HEK293 (cell line): ENCODE results near the gene GGNBP2.

Experiments used
- CTCF ChIA-PET: fragments of 350-600 bp; formaldehyde crosslinking; extraction: SDS; loops from one replicate; lab custom pipeline; 2021; ENCODE audit warnings: antibody characterized with exemption; lab: Yijun Ruan, JAX
- POLR2A ChIA-PET: fragments of 300-600 bp; formaldehyde crosslinking; extraction: SDS; loops from one replicate; lab custom pipeline; 2020; ENCODE audit warnings: antibody characterized with exemption, inconsistent platforms; lab: Yijun Ruan, JAX
- H3K27ac ChIP-seq: fragments of 200-500 bp; sonication (Bioruptor generic); 2 replicates; pipeline ENCODE4 v1.5.1; 2014; ENCODE audit warnings: low read depth, low read length, control low read depth, inconsistent platforms; ENCODE audit errors: extremely low read depth
- H3K36me3 ChIP-seq, 2 experiments: fragments of 200-500 bp in 1 of 2; sonication (Bioruptor generic) in 1 of 2; 1 replicate in 1 of 2; 2 replicates in 1 of 2; pipeline ENCODE4 v1.5.1; 2014 to 2017; ENCODE audit warnings: inconsistent platforms in 2 of 2, low read length in 2 of 2; ENCODE audit not compliant: control insufficient read depth in 2 of 2, insufficient read depth in 1 of 2
- H3K4me1 ChIP-seq: fragments of 200-500 bp; sonication (Bioruptor generic); 2 replicates; pipeline ENCODE4 v1.5.1; 2014; ENCODE audit warnings: mild to moderate bottlenecking, low read length, inconsistent platforms; ENCODE audit not compliant: control insufficient read depth, insufficient read depth
- H3K4me3 ChIP-seq: 2 replicates; pipeline ENCODE4 v1.5.1; 2011; ENCODE audit warnings: low read depth, mild to moderate bottlenecking, control low read depth, low read length, moderate library complexity
- H3K9me3 ChIP-seq: fragments of 200-500 bp; sonication (Bioruptor generic); 2 replicates; pipeline ENCODE4 v1.5.1; 2014; ENCODE audit warnings: low read depth, low read length, inconsistent platforms; ENCODE audit not compliant: control insufficient read depth, insufficient read depth
- GFI1B ChIP-seq: fragments of 450-650 bp; formaldehyde crosslinking; IDR thresholded peaks from 2 replicates; pipeline ENCODE4 v1.5.1; 2016; ENCODE audit warnings: missing biosample characterization, missing genetic modification characterization
- ZBTB17 ChIP-seq: fragments of 450-650 bp; formaldehyde crosslinking; IDR thresholded peaks from 2 replicates; pipeline ENCODE4 v1.5.1; 2016; ENCODE audit warnings: missing biosample characterization, missing genetic modification characterization
- ZNF121 ChIP-seq: fragments of 450-650 bp; formaldehyde crosslinking; IDR thresholded peaks from 2 replicates; pipeline ENCODE4 v1.5.1; 2016; ENCODE audit warnings: missing biosample characterization, missing genetic modification characterization
- ZNF133 ChIP-seq: fragments of 450-650 bp; formaldehyde crosslinking; IDR thresholded peaks from 2 replicates; pipeline ENCODE4 v1.5.1; 2016; ENCODE audit warnings: missing biosample characterization, missing genetic modification characterization
- ZNF16 ChIP-seq: fragments of 450-650 bp; formaldehyde crosslinking; IDR thresholded peaks from 2 replicates; pipeline ENCODE4 v1.5.1; 2016; ENCODE audit warnings: low read depth, missing biosample characterization, missing genetic modification characterization
- ZNF366 ChIP-seq: fragments of 450-650 bp; formaldehyde crosslinking; conservative IDR thresholded peaks from 2 replicates; pipeline ENCODE4 v1.5.1; 2016; ENCODE audit warnings: missing biosample characterization, missing genetic modification characterization
- ZNF510 ChIP-seq: fragments of 450-650 bp; formaldehyde crosslinking; IDR thresholded peaks from 2 replicates; pipeline ENCODE4 v1.5.1; 2018; ENCODE audit warnings: mild to moderate bottlenecking, missing genetic modification characterization, missing biosample characterization; ENCODE audit not compliant: insufficient replicate concordance
- ZNF558 ChIP-seq: fragments of 450-650 bp; formaldehyde crosslinking; IDR thresholded peaks from 2 replicates; pipeline ENCODE4 v1.5.1; 2016; ENCODE audit warnings: missing biosample characterization, missing genetic modification characterization
- ZNF623 ChIP-seq: fragments of 450-650 bp; formaldehyde crosslinking; IDR thresholded peaks from 2 replicates; pipeline ENCODE4 v1.5.1; 2016; ENCODE audit warnings: missing biosample characterization, missing genetic modification characterization
- ZNF776 ChIP-seq: fragments of 450-650 bp; formaldehyde crosslinking; IDR thresholded peaks from 2 replicates; pipeline ENCODE4 v1.5.0; 2017; ENCODE audit warnings: missing biosample characterization, missing genetic modification characterization, borderline replicate concordance
- TF ChIP-seq, protein P1 (sequence below): fragments of 450-650 bp; formaldehyde crosslinking; IDR thresholded peaks from 2 replicates; pipeline ENCODE4 v1.5.1; 2016; ENCODE audit warnings: missing biosample characterization, missing genetic modification characterization
- TF ChIP-seq, protein P2 (sequence below): fragments of 450-650 bp; IDR thresholded peaks from 2 replicates; pipeline ENCODE4 v1.5.1; 2018; ENCODE audit warnings: missing biosample characterization, missing genetic modification characterization

Gene GGNBP2

DNA sequence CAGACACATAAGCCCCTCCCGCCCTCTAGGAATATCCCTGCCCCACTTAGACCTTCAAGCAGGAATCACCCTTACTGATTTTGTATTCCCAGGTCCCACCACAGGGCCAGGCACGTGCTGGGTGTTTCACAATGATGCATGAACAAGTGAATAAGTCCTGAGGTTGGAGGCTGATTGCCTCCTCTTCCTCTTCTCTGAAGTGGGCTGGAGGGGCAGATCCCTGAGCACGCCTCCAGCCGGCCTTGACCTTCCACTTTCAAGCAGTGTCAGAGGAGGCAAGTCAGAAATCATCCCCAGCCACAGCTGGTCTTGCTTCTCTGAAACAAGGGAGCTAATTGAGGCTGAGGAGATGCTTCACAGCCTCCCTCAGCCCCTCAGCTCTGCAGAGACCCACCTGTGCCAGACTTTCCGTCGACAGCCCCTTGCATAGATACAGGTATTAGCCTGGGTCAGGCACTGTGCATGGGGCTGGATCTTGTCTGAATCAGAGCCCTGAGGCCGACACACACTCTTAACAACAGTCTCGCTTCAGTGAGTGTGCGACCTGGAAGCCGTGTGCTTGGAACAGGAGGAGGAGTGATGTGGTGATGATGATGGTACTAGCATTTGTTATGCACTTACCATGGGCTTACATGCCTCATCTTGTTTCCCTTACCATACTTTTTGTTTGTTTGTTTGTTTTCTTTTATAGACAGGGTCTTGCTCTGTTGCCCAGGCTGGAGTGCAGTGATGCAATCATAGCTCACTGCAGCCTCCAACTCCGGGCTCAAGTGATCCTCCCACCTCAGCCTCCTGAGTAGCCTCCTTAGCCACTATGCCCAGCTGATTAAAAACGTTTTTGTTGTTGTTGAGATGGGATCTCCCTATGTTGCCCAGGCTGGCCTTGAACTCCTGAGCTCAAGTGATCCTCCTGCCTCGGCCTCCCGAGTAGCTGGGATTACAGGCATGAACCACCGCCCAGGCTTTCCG lies 71.6 kb downstream of the GGNBP2 start:
- Histone ChIP-seq H3K4me1 (no peaks in the 10 kb centered on the region; the same call in 1 of the 2 replicates), H3K27ac (no peak overlapping the region), H3K4me3 (no peak overlapping the region), H3K9me3 (no peaks in the 10 kb centered on the region), H3K36me3 (no peaks in the 10 kb centered on the region)
- TF ChIP-seq ZNF510 (tag by site-specific recombination) = no peak
- no peak for TF ChIP-seq ZNF558
- no peak for TF ChIP-seq ZNF133 (tag by site-specific recombination)
- TF ChIP-seq ZNF121 (tag by site-specific recombination) = peak; percentile 90
- 0 out of 2 replicates have a peak, but pooled peaks have one; percentile 13 for TF ChIP-seq ZNF623 (tag by site-specific recombination)
- POLR2A ChIA-PET = interaction anchor here (0.7 to 1.3 kb wide), 3 partner anchors 16 to 612 kb away, joined by 3 read pairs; no protein-coding TSS in a partner anchor
- CTCF ChIA-PET = interaction anchor here (0.6 to 3.0 kb wide), 4 partner anchors 10 to 624 kb away, joined by 3 to 14 read pairs (median 4); no protein-coding TSS in a partner anchor

DNA sequence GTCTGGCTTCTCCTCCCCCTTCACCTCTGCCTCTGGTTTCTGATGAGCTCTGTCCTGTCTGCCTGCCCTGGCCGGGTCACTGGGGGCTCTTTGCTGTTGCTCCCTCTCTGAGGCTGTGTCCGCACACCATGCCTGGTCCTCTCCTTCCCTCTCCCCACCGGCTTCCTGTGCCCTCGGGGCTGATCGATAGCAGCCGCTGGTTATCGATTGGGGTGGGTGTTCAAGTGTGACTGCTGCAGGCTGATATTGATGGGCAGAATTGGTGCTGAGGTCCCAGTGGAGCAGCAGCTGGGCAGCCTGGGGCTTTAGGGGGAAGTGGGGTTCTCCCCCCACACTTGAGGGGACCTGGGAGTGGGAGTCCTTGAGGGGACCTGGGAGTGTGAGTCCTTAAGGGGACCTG lies 73.1 kb downstream of the GGNBP2 start:
- TF ChIP-seq ZNF623 (tag by site-specific recombination) (no peak), GFI1B (tag by site-specific recombination) (no peak)
- Histone ChIP-seq H3K27ac (no peak overlapping the region), H3K36me3 (no peaks in the 10 kb centered on the region), H3K4me1 (no peaks in the 10 kb centered on the region), H3K9me3 (no peaks in the 10 kb centered on the region), H3K4me3 (no peak overlapping the region)
- CTCF ChIA-PET = interaction anchor here (0.5 to 3.0 kb wide), 3 partner anchors 8 to 469 kb away, joined by 3 to 14 read pairs (median 4); no protein-coding TSS in a partner anchor
- POLR2A ChIA-PET = interaction anchor here (1.3 kb wide), 1 partner anchor 17 kb away, joined by 3 read pairs; no protein-coding TSS in a partner anchor

DNA sequence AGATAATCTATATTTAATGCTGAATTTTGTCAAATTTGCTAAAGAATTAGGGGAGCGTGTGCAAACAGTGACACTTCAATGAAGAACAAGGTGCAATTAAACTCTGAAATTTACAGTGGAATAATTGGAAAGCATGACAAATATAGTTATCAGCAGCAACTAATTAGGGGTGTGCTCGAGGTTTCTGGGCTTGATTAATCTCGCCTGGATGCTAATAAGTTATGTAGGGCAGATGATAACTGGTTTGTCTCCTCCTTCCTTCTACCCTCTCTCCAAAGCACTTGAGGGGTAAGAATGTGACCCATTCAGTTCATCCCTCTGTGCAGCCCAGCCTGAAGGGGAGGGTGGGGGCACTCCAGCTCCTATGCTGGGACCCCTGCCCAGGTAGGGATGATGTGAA lies 78.6 kb downstream of the GGNBP2 start:
- CTCF ChIA-PET = interaction anchor here (2.3 kb wide), 1 partner anchor 21 kb away, joined by 11 read pairs; no protein-coding TSS in a partner anchor
- TF ChIP-seq, protein P1, sequence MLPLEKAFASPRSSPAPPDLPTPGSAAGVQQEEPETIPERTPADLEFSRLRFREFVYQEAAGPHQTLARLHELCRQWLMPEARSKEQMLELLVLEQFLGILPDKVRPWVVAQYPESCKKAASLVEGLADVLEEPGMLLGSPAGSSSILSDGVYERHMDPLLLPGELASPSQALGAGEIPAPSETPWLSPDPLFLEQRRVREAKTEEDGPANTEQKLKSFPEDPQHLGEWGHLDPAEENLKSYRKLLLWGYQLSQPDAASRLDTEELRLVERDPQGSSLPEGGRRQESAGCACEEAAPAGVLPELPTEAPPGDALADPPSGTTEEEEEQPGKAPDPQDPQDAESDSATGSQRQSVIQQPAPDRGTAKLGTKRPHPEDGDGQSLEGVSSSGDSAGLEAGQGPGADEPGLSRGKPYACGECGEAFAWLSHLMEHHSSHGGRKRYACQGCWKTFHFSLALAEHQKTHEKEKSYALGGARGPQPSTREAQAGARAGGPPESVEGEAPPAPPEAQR (tag by site-specific recombination) = no peak
- TF ChIP-seq ZBTB17 (tag by site-specific recombination) = peak; percentile 83

DNA sequence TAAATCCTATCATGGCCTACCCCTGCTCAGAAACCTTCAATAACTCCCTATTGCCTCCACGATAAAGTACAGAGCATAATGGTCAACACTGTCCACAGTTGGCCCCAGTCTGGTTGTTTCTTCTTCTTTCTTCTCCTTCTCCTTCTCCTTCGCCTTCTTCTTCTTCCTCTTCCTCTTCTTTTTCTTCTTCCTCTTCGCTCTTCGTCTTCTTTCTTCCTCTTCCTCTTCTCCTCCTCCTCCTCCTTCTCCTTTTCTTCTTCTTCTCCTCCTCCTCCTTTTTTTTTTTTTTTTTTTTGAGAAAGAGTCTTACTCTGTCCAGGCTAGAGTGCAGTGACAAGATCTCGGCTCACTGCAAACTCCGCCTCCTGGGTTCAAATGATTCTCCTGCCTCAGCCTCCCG lies 80.5 kb downstream of the GGNBP2 start:
- H3K27ac ChIP-seq = no peak overlapping the region
- H3K4me1 ChIP-seq = no peaks in the 10 kb centered on the region
- POLR2A ChIA-PET = interaction anchor here (1.5 kb wide), 1 partner anchor 22 kb away, joined by 5 read pairs; no protein-coding TSS in a partner anchor
- H3K4me3 ChIP-seq = no peak overlapping the region
- peak; percentile 51; the same call in 1 of the 2 replicates for TF ChIP-seq ZNF16 (tag by site-specific recombination)
- TF ChIP-seq ZNF366 (tag by site-specific recombination) = 0 out of 2 replicates have a peak, but pooled peaks have one; percentile 30
- TF ChIP-seq, protein P2, sequence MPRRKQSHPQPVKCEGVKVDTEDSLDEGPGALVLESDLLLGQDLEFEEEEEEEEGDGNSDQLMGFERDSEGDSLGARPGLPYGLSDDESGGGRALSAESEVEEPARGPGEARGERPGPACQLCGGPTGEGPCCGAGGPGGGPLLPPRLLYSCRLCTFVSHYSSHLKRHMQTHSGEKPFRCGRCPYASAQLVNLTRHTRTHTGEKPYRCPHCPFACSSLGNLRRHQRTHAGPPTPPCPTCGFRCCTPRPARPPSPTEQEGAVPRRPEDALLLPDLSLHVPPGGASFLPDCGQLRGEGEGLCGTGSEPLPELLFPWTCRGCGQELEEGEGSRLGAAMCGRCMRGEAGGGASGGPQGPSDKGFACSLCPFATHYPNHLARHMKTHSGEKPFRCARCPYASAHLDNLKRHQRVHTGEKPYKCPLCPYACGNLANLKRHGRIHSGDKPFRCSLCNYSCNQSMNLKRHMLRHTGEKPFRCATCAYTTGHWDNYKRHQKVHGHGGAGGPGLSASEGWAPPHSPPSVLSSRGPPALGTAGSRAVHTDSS (tag by site-specific recombination) = peak; percentile 93
- no peak for TF ChIP-seq ZNF510 (tag by site-specific recombination)
- no peak for TF ChIP-seq ZNF776 (tag by site-specific recombination)
- CTCF ChIA-PET = interaction anchor here (0.5 to 8.6 kb wide), 36 partner anchors 9 to 1825 kb away, joined by 3 to 84 read pairs (median 4); partner anchors contain the start of gene MRM1
- H3K9me3 ChIP-seq = no peaks in the 10 kb centered on the region
- no peaks in the 10 kb centered on the region for H3K36me3 ChIP-seq

More for the DNA sequence above, 78.6 kb downstream of the GGNBP2 start:
- Histone ChIP-seq H3K36me3 (no peaks in the 10 kb centered on the region), H3K4me1 (no peaks in the 10 kb centered on the region), H3K4me3 (no peak overlapping the region), H3K9me3 (no peaks in the 10 kb centered on the region), H3K27ac (no peak overlapping the region)
- POLR2A ChIA-PET = interaction anchor here (1.2 kb wide), 1 partner anchor 20 kb away, joined by 3 read pairs; no protein-coding TSS in a partner anchor
